Muscle of arm (tissue), 12 donors: ENCODE measurements around the gene GRM1. TPM values are rescaled to one million over a fixed set of nuclear protein-coding genes. Genes with fewer than 3 reads are reported as not detected.

Experiments
- DNase-seq: peaks from one replicate; pipeline ENCODE4 v3.0.0-alpha.2; 2013
- polyA plus RNA-seq, 12 donors: library from polyadenylated mRNA; unstranded; fragments of 120-200 nt; gene quantifications; one replicate each; pipeline ENCODE4 v1.2.1, GENCODE V29; 2013; ENCODE audit not compliant: insufficient read length in 12 of 12

The GRM1 gene
- polyA plus RNA-seq, 12 donors = 0.05 to 0.21 (median 0.10) TPM; not detected in 2

- DNase-seq = no peak
These were observed 68.7 kb downstream of the GRM1 start for GRCh38 chr6:146097586-146097985.

DNA sequence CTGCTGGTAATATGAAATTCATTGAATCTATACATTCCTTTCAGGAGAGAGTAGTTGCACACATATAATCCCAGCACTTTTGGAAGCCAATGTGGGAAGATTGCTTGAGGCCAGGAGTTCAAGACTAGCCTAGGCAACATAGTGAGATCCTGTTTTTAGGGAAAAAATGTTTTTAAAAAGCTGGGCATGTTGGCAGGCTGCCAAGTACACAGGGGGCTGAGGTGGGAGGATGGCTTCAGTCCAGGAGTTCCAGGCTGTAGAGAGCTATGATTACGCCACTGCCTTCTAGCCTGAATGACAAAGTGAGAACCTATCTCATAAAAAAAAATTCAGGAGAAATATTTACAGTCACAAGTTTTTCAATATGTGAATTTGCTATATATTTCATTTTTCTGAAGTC lies 71.9 kb downstream of the GRM1 start:
- DNase-seq = no peak

GRCh38 chr6:146103416-146104072 lies 74.7 kb downstream of the GRM1 start:
- no peak for DNase-seq

- DNase-seq = no peak
These were observed 77.7 kb downstream of the GRM1 start for GRCh38 chr6:146106532-146106931.

DNA sequence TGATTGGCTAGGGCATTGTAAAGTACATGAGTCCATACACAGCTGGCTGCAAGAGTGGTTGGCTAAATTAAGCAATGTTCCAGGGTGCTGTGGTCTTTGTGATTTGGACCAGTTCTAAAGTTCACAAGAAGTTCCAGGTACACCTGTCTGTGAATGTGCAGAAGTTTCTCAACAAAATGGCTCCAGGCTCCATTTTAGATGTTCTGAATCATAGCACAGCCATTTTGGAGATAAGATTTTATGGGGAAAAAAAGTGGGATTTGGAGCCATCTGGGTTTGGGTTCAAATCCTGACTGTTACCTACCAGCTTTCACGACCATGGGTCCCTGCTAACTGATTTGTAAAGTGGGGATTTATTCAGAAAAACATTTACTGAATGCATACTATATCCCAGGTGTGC lies 82.1 kb downstream of the GRM1 start:
- DNase-seq = no peak

- no peak for DNase-seq
These were observed 83.1 kb downstream of the GRM1 start for GRCh38 chr6:146111881-146112450.

GRCh38 chr6:146113084-146113623 lies 84.3 kb downstream of the GRM1 start:
- DNase-seq = no peak

DNA sequence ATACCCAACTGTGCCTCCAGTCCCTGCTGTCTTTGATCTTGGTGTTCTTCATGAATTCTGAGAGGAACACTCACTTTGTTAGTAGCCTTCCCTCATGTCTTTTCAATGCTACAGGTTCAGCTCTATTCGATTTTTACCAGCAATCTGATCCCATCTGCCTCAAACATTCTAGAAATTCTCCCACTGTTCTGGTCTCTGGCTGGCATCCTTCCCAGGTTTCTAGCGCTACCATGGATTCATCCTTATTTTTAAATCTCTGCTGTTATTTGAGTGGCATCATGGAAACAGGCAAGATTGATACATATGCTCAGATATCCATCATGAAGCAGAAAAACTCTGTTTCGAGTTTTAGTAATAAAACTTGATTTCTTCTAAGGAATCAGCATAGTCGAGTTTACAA lies 94.8 kb downstream of the GRM1 start:
- no peak for DNase-seq

DNA sequence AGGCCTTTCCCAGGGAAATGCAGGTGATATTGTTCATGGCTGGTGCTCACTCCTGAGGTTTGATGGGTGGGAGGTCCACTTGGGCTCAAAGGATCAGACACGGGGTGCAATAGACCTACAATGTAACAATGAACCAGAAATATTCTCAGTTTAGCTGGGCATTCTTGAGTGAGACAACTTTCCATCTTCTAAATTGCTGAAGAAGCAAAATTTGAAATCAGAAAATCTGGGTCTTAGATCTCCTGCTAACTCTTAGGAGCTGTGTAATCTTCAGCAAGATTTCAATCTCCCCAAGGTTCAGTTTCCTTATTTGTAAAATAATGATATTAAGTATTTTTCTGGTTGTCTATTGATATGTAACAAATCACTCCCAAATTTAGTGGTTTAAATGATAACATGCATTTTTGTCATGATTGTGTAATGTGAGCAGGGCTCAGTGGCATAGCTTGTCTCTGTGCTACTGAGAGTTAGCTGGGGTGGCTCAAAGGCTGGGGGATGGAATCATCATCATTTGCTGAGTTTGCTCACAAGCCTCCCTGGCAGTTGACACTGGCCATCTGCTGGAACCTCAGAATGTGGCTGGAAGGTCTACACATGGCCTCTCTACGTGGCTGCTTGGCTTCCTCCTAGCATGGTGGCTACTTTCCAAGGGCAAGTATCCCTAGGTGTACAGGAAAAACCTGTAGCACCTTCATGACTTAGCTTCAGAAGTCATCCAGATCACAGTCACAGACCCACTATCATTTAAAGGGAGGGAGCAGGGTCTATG lies 98.8 kb downstream of the GRM1 start:
- no peak for DNase-seq

- DNase-seq = no peak
These were observed 105.0 kb downstream of the GRM1 start for GRCh38 chr6:146133866-146134265.

- no peak for DNase-seq
These were observed 106.3 kb downstream of the GRM1 start for GRCh38 chr6:146135167-146135566.

DNA sequence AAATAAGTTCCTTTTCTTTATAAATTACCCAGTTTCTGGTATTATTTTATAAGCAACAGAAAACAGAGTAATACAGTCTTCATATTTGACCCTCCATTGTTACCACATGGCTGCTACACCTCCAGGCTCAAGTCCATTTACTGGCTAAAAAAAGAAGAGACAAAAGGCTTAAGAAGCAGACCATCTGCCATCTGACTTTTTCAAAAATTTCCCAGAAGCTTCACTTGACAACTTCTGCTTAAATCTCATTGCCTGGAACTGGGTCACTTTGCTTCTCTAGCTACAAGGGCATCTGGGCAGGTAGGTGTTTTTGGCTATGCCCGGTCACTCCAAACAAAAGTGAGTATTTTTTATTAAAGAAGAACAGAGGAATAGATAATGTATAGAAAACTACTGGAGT lies 118.0 kb downstream of the GRM1 start:
- no peak for DNase-seq

DNA sequence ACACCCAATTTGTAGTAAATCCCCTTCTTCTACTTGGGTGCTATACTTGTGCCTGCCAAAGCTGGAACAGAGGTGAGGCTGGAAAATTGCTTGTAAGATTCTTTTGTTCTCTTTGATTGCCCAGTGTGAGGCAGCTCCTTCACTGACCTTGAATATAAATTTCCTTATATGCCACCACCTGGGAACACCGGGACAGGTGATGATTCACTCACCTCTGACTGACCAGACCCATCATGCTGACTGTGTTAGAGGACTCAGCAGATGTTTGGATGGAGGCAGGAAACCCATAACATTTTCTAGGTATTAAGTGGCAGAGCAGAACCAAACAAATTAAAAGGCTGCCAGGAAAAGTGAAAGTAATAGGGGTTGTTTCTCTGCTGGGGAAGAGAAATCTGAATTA lies 120.9 kb downstream of the GRM1 start:
- DNase-seq = no peak

- no peak for DNase-seq
These were observed 124.3 kb downstream of the GRM1 start for GRCh38 chr6:146153040-146153758.

- DNase-seq = no peak
These were observed 125.3 kb downstream of the GRM1 start for GRCh38 chr6:146154197-146154596.

GRCh38 chr6:146161664-146162063 lies 132.8 kb downstream of the GRM1 start:
- DNase-seq = no peak

DNA sequence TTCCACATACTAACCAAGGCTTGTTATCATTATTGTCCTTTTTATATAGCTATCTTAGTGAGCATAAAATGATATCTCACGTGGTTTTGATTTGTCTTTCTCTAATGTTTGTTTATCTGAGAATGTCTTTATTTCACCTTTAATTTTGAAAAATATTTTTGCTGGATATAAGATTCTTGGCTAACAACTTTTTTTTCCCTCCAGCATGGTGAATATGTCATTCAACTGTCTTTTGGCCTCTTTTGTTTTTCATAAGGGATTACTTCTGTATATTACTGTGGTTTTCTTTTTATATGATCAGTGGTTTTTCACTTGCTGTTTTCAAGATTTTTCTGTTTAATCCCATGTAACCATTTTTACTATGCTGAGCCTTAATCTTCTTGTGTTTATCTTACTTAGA lies 141.0 kb downstream of the GRM1 start:
- no peak for DNase-seq

GRCh38 chr6:146177785-146178184 lies 148.9 kb downstream of the GRM1 start:
- DNase-seq = no peak

GRCh38 chr6:146183831-146184230 lies 155.0 kb downstream of the GRM1 start:
- no peak for DNase-seq

DNA sequence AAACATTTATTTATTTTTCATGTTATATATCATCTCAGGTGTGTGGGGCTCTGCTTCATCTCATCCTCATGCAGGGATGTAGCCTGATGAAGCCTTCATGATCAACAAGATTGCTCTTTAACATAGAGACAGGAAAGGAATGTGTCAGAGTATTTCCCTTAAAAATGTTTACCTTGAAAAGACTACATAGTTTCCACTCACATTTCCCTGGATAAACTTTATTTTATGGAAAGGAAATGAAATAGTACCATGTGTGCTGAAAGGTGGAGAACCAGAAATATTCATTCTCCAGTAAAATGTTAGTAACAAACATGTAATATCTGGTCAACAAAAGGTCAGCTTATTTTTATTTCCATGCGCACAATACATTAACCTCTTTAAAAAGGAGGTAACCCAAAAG lies 155.8 kb downstream of the GRM1 start:
- DNase-seq = no peak

DNA sequence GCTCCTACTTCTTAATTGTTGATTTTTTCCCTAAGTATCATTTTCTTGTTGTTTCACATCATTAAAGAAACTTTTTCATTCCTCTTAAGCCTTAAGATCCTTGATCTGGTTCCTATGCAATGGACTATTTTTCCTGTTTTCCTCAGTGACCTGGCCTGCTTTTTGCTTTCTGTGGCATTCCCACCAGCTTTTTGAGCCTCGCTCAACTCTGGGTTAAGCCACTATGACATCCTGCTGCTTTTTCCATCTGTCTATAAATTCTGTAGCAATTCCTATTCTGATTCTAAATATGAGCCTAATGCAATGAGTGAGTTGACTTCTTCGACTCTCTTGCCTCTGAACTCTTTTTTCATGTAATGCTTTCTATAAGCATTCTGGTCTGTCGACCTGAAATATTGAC lies 160.3 kb downstream of the GRM1 start:
- DNase-seq = no peak

DNA sequence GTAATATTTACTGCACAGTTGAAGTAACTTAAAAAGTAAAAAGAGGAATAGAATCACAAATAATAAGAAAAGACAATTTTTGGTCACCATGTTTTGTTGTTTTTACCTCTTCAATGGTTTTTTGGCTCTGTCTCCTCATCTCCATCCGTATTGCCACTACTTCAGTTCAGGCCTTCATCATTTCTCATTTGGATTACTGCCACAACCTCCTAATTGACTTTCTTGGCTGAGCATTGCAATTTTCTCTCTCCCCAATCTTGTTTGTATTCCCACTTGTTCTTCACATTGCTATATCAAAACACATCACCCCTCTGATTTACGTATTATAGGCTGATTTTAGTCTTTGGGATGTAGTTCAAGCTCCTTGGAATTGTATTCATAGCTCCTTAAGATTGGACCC lies 161.7 kb downstream of the GRM1 start:
- DNase-seq = no peak
